Neural cell (in vitro differentiated cells): Measurements from ENCODE around the gene LRRN4CL.

Experiments used
- CTCF ChIP-seq: fragments of 450-650 bp; IDR thresholded peaks from 2 replicates; pipeline ENCODE4 v1.5.1; 2014; ENCODE audit warnings: antibody characterized with exemption, mild to moderate bottlenecking, moderate library complexity; ENCODE audit not compliant: poor library complexity, severe bottlenecking
- RAD21 ChIP-seq: fragments of 450-650 bp; conservative IDR thresholded peaks from 2 replicates; pipeline ENCODE4 v1.6.1; 2014; ENCODE audit warnings: antibody characterized with exemption, mild to moderate bottlenecking, moderate library complexity
- TF ChIP-seq, protein P1 (sequence below): IDR thresholded peaks from 2 replicates; pipeline ENCODE4 v1.6.1; 2012; ENCODE audit warnings: borderline replicate concordance

DNA sequence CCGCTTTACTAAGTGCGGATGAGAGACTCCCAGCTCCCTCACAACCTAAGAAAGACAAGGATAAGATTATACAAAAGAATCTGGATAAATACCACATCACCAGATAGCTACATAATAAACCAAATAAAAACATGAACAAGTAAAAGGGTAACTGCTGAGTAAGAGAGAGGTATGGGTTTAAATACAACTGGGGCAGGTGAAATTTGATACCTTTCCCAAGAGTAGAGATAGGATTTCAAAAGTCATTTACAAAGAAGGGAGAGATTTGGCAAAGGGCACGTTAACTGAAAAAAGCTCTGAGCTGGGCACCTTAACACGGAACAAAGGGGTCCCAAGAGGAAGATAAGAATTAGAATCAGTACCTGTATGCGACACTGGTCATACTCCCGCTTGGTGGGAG lies 12.2 kb downstream of the LRRN4CL start:
- TF ChIP-seq CTCF: no peak
- TF ChIP-seq RAD21: no peak
- TF ChIP-seq, protein P1, sequence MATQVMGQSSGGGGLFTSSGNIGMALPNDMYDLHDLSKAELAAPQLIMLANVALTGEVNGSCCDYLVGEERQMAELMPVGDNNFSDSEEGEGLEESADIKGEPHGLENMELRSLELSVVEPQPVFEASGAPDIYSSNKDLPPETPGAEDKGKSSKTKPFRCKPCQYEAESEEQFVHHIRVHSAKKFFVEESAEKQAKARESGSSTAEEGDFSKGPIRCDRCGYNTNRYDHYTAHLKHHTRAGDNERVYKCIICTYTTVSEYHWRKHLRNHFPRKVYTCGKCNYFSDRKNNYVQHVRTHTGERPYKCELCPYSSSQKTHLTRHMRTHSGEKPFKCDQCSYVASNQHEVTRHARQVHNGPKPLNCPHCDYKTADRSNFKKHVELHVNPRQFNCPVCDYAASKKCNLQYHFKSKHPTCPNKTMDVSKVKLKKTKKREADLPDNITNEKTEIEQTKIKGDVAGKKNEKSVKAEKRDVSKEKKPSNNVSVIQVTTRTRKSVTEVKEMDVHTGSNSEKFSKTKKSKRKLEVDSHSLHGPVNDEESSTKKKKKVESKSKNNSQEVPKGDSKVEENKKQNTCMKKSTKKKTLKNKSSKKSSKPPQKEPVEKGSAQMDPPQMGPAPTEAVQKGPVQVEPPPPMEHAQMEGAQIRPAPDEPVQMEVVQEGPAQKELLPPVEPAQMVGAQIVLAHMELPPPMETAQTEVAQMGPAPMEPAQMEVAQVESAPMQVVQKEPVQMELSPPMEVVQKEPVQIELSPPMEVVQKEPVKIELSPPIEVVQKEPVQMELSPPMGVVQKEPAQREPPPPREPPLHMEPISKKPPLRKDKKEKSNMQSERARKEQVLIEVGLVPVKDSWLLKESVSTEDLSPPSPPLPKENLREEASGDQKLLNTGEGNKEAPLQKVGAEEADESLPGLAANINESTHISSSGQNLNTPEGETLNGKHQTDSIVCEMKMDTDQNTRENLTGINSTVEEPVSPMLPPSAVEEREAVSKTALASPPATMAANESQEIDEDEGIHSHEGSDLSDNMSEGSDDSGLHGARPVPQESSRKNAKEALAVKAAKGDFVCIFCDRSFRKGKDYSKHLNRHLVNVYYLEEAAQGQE: no peak
